B cell (primary cell): ENCODE data around the gene RPS29. TPM values are rescaled to one million over a fixed set of nuclear protein-coding genes. Genes with fewer than 3 reads are reported as not detected.
A peak's percentile ranks its signal among the peaks of the same experiment; 100 is the strongest.
"Not testable (repeated sequence)": the region's sequence is repeated elsewhere in the genome, so short reads cannot be mapped to it uniquely, and the experiment has no call there.

Source experiments
- ATAC-seq: fragments of 200-7000 bp; cut with Tn5 transposase; one replicate; pipeline ENCODE4 v1.10.0; 2021; ENCODE audit warnings: low read depth, mild to moderate bottlenecking, moderate number of reproducible peaks, moderate library complexity
- CTCF ChIA-PET: fragments of 350-600 bp; sonication (Branson Sonifier 250); formaldehyde crosslinking; loops from one replicate; lab custom pipeline; 2021; ENCODE audit warnings: antibody characterized with exemption, inconsistent platforms; lab: Charles Lee
- POLR2A ChIA-PET: fragments of 350-600 bp; sonication (Branson Sonifier 250); formaldehyde crosslinking; loops from one replicate; lab custom pipeline; 2021; ENCODE audit warnings: antibody characterized with exemption; lab: Charles Lee
- DNase-seq: peaks from one replicate; pipeline ENCODE4 v3.0.0; 2013
- H2AFZ ChIP-seq: 2 replicates; pipeline ENCODE4 v1.6.1; 2012; ENCODE audit warnings: mild to moderate bottlenecking, low read depth, low read length; ENCODE audit not compliant: insufficient read depth, poor library complexity, severe bottlenecking
- H3K27ac ChIP-seq, 2 donors: 1 replicate in 1 of 2; 2 replicates in 1 of 2; pipeline ENCODE4 v1.5.1; 2012 to 2013; ENCODE audit warnings: low read length in 2 of 2, mild to moderate bottlenecking in 2 of 2, moderate library complexity in 1 of 2
- H3K27me3 ChIP-seq, 4 experiments: fragments of 200-600 bp in 1 of 4; sonication (generic) in 1 of 4; replicated peaks in 1 of 4; 1 replicate in 2 of 4; 2 replicates in 2 of 4; pipeline versions ENCODE4 v1.6.1 to v1.7.0; 2013 to 2016; ENCODE audit warnings: low read length in 3 of 4, mild to moderate bottlenecking in 2 of 4, mixed read lengths in 1 of 4, moderate library complexity in 1 of 4; ENCODE audit not compliant: insufficient read depth in 4 of 4, control insufficient read depth in 3 of 4; ENCODE audit errors: control extremely low read depth in 1 of 4
- H3K36me3 ChIP-seq, 2 experiments: replicated peaks in 1 of 2; 1 replicate in 1 of 2; 2 replicates in 1 of 2; pipeline versions ENCODE4 v1.6.1 to v1.7.1; 2013; ENCODE audit warnings: low read length in 1 of 2; ENCODE audit not compliant: insufficient read depth in 2 of 2, control insufficient read depth in 1 of 2; ENCODE audit errors: control extremely low read depth in 1 of 2, extremely low read depth in 1 of 2
- H3K4me1 ChIP-seq, 2 donors: fragments of 200-600 bp in 1 of 2; sonication (generic) in 1 of 2; 1 replicate in 1 of 2; 2 replicates in 1 of 2; pipeline versions ENCODE4 v1.5.1 to v1.6.1; 2013 to 2017; ENCODE audit warnings: low read length in 2 of 2; ENCODE audit not compliant: control insufficient read depth in 2 of 2, insufficient read depth in 2 of 2
- H3K4me2 ChIP-seq: replicated peaks from 2 replicates; pipeline ENCODE3; 2012; ENCODE audit warnings: mild to moderate bottlenecking, low read depth, low read length; ENCODE audit not compliant: poor library complexity, severe bottlenecking
- H3K4me3 ChIP-seq, 5 experiments: fragments of 200-600 bp in 1 of 5; sonication (generic) in 1 of 5; 1 replicate in 3 of 5; 2 replicates in 2 of 5; pipeline versions ENCODE4 v1.5.1 to v1.7.0; 2011 to 2016; ENCODE audit warnings: low read length in 4 of 5, mild to moderate bottlenecking in 4 of 5, low read depth in 2 of 5, control low read depth in 1 of 5, moderate library complexity in 1 of 5; ENCODE audit not compliant: insufficient read depth in 1 of 5; ENCODE audit errors: control extremely low read depth in 1 of 5, extremely low read depth in 1 of 5
- H3K79me2 ChIP-seq: fragments of 200-600 bp; sonication (generic); one replicate; pipeline ENCODE4 v1.6.0; 2016; ENCODE audit warnings: low read length; ENCODE audit not compliant: control insufficient read depth, insufficient read depth
- H3K9ac ChIP-seq: fragments of 200-600 bp; sonication (generic); 2 replicates; pipeline ENCODE4 v1.6.1; 2017; ENCODE audit warnings: mild to moderate bottlenecking, low read length, moderate library complexity
- H3K9me3 ChIP-seq, 3 donors: one replicate each; pipeline versions ENCODE4 v1.6.1 to v1.7.1; 2013; ENCODE audit warnings: low read length in 2 of 3; ENCODE audit not compliant: control insufficient read depth in 2 of 3, insufficient read depth in 1 of 3; ENCODE audit errors: control extremely low read depth in 1 of 3
- H4K20me1 ChIP-seq: 2 replicates; pipeline ENCODE4 v1.6.0; 2012; ENCODE audit warnings: mild to moderate bottlenecking, low read length; ENCODE audit not compliant: insufficient read depth, control insufficient read depth, poor library complexity, severe bottlenecking
- H3K27ac Mint-ChIP-seq: one replicate; pipeline ENCODE4 v1.8.0; 2021; ENCODE audit warnings: mixed read lengths
- H3K27me3 Mint-ChIP-seq: one replicate; pipeline ENCODE4 v1.8.0; 2021; ENCODE audit warnings: mixed read lengths
- H3K4me1 Mint-ChIP-seq: one replicate; pipeline ENCODE4 v1.8.0; 2021; ENCODE audit warnings: mixed read lengths
- H3K4me3 Mint-ChIP-seq: one replicate; pipeline ENCODE4 v1.8.0; 2021; ENCODE audit warnings: mixed read lengths
- H3K9me3 Mint-ChIP-seq: one replicate; pipeline ENCODE4 v1.8.0; 2022; ENCODE audit warnings: mixed read lengths; ENCODE audit not compliant: insufficient read depth
- CTCF ChIP-seq: fragments of 200-600 bp; IDR thresholded peaks from one replicate; pipeline ENCODE4 v1.8.0; 2022; ENCODE audit warnings: antibody characterized with exemption, mild to moderate bottlenecking
- EZH2 ChIP-seq: IDR thresholded peaks from 2 replicates; pipeline ENCODE4 v1.6.1; 2012; ENCODE audit warnings: borderline replicate concordance, low read depth, mild to moderate bottlenecking, moderate library complexity, low read length; ENCODE audit not compliant: insufficient read depth, poor library complexity, severe bottlenecking
- WGBS: methylation state at CpG from one replicate; pipeline ENCODE4 v1.1.5; 2013; ENCODE audit warnings: missing lambda C conversion rate; ENCODE audit not compliant: insufficient coverage; 5-methylcytosine and 5-hydroxymethylcytosine counted together
- intact Hi-C: fragments of 100-400 bp; cut with micrococcal nuclease; formaldehyde crosslinking; loops from one replicate; pipeline ENCODE4 v1.10.0; 2022
- polyA plus RNA-seq: library from polyadenylated mRNA; depleted of rRNA; stranded (reverse); fragments of >200 nt; gene quantifications from 2 replicates; pipeline ENCODE4 v1.2.3, GENCODE V29; 2012
- total RNA-seq, 2 donors: library from RNA; stranded (reverse); fragments of 120-200 nt in 1 of 2; gene quantifications; 1 replicate in 1 of 2; 2 replicates in 1 of 2; pipeline versions ENCODE4 v1.2.3 to v1.2.4, GENCODE V29; 2013 to 2022

RPS29 gene
- total and polyA plus RNA-seq, 2 donors (not counting 1 experiment from before 2014, with no cell fraction given) = 2,873 to 29,966 TPM

- Histone ChIP-seq H3K4me2 (peak overlapping the region; percentile 88), H3K9ac (peak overlapping the region; percentile 94), H3K27me3 (no peaks in the 10 kb centered on the region), H2AFZ (peak overlapping the region; percentile 76), H4K20me1 (peaks cover 42% of the 10 kb centered on the region), H3K27ac (peak overlapping the region; percentile 96 to 98), H3K4me1 (peaks cover 31 to 44% of the 10 kb centered on the region in 2 donors), H3K9me3 (no peaks in the 10 kb centered on the region), H3K79me2 (peaks cover 76% of the 10 kb centered on the region), H3K36me3 (peaks cover 6 to 19% of the 10 kb centered on the region in 2 experiments), H3K4me3 (peak overlapping the region; percentile 90 to 99 (median 97))
- intact Hi-C loops = loop anchor here (1.0 kb wide), 6 partner anchors 15 to 693 kb away; partner anchors contain the start of genes DMAC2L, L2HGDH, LRR1 and POLE2
- H3K27ac Mint-ChIP-seq = peak overlapping the region; percentile 99
- peaks cover 54% of the 10 kb centered on the region for H3K4me1 Mint-ChIP-seq
- ATAC-seq (no peak), DNase-seq (no peak)
- CTCF ChIA-PET = interaction anchor here (0.7 to 6.8 kb wide), 15 partner anchors 10 to 233 kb away, joined by 3 to 93 read pairs (median 4); partner anchors contain the start of genes DNAAF2, KLHDC1, KLHDC2 and LRR1
- H3K27me3 Mint-ChIP-seq = no peaks in the 10 kb centered on the region
- no peaks in the 10 kb centered on the region for H3K9me3 Mint-ChIP-seq
- 0% methylated on average over 1 of the region's 11 CpGs for WGBS
- POLR2A ChIA-PET = interaction anchor here (0.8 to 3.4 kb wide), 8 partner anchors 10 to 384 kb away, joined by 3 to 88 read pairs (median 12); partner anchors contain the start of genes DNAAF2, KLHDC2, LRR1 and RPS29
- TF ChIP-seq CTCF (no peak), EZH2 (no peak)
- peak overlapping the region; percentile 99 for H3K4me3 Mint-ChIP-seq
Measured at GRCh38 chr14:49619730-49620129, 33.5 kb upstream of the RPS29 start.

GRCh38 chr14:49619273-49619672 lies 33.1 kb upstream of the RPS29 start:
- ChIA-PET CTCF (interaction anchor here (2.0 to 3.1 kb wide), 3 partner anchors 33 to 233 kb away, joined by 10 to 57 read pairs (median 18); partner anchors contain the start of genes KLHDC2, NEMF and RPS29), POLR2A (interaction anchor here (0.8 to 3.4 kb wide), 5 partner anchors 9 to 148 kb away, joined by 4 to 88 read pairs (median 53); partner anchors contain the start of genes DNAAF2, KLHDC2, LRR1 and RPS29)
- H3K27me3 Mint-ChIP-seq, intact Hi-C loops, H2AFZ ChIP-seq, H3K9me3 ChIP-seq, DNase-seq, H3K27me3 ChIP-seq, H3K9me3 Mint-ChIP-seq, ATAC-seq: not testable (repeated sequence)
- Histone ChIP-seq H4K20me1 (peaks cover 42% of the 10 kb centered on the region), H3K4me3 (peak overlapping the region in 4 of 5 experiments; percentile 90 to 99 (median 98)), H3K4me2 (peak overlapping the region; percentile 88), H3K4me1 (peaks cover 30 to 43% of the 10 kb centered on the region in 2 donors), H3K27ac (peak overlapping the region in 1 of 2 donors; percentile 96), H3K79me2 (peaks cover 74% of the 10 kb centered on the region), H3K36me3 (peaks cover 6 to 19% of the 10 kb centered on the region in 2 experiments), H3K9ac (peak overlapping the region; percentile 94)
- Mint-ChIP-seq H3K27ac (peak overlapping the region; percentile 99), H3K4me3 (peak overlapping the region; percentile 99), H3K4me1 (peaks cover 52% of the 10 kb centered on the region)
- 65% methylated on average over 11 of the region's 19 CpGs for WGBS
